Spleen (tissue), 7 donors: Measurements from ENCODE around the gene CCL2.

Source experiments
- POLR2A ChIP-seq, 3 donors: fragments of 450-650 bp; IDR thresholded peaks; one replicate each; pipeline ENCODE4 v1.5.1; 2017; ENCODE audit warnings: antibody characterized with exemption in 3 of 3, mild to moderate bottlenecking in 1 of 3
- TF ChIP-seq, protein P1 (sequence below), 11 experiments: fragments of 200-600 bp in 7 of 11; fragments of 450-650 bp in 4 of 11; sonication (generic) in 4 of 11; IDR thresholded peaks in 8 of 11; conservative IDR thresholded peaks in 3 of 11; 1 replicate in 7 of 11; 2 replicates in 4 of 11; pipeline versions ENCODE4 v1.4.0 to v1.8.0; 2016 to 2021; ENCODE audit warnings: antibody characterized with exemption in 11 of 11, inconsistent platforms in 4 of 11, mild to moderate bottlenecking in 1 of 11
- donor health status: DM: no; HTN: no; CAD: no; lungs with moderate emphysema.
- donor health status: DM: no; HTN: no; CAD: no.
- donor health status: DM: no; HTN: no; CAD: no.

DNA sequence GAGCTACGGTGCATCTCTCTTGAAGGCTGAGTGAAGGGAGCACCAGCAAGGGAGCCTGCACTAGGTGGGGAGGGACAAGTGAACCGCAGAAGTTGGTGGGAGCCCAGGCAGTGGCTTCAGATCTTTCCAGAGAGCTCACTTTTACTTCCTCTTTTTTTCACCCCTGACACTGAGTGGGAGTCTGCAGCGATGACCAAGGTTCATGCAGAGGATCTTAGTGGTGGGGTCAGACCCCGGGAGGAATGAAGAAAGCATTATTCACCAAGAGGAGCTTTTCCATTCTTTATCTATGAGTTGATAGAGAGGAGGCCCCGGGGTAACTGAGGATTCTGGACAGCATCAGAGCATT, 3.0 kb upstream of the CCL2 start:
- TF ChIP-seq, protein P1, sequence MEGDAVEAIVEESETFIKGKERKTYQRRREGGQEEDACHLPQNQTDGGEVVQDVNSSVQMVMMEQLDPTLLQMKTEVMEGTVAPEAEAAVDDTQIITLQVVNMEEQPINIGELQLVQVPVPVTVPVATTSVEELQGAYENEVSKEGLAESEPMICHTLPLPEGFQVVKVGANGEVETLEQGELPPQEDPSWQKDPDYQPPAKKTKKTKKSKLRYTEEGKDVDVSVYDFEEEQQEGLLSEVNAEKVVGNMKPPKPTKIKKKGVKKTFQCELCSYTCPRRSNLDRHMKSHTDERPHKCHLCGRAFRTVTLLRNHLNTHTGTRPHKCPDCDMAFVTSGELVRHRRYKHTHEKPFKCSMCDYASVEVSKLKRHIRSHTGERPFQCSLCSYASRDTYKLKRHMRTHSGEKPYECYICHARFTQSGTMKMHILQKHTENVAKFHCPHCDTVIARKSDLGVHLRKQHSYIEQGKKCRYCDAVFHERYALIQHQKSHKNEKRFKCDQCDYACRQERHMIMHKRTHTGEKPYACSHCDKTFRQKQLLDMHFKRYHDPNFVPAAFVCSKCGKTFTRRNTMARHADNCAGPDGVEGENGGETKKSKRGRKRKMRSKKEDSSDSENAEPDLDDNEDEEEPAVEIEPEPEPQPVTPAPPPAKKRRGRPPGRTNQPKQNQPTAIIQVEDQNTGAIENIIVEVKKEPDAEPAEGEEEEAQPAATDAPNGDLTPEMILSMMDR (IDR thresholded peaks at IDR 0.05 in 8 of 11, conservative IDR thresholded peaks at IDR 0.05 in 3 of 11), result no peak
- TF ChIP-seq POLR2A (IDR thresholded peaks at IDR 0.05), result no peak
